Activated CD4-positive, alpha-beta T cell treated with anti-CD3 and anti-CD28 coated beads for 48 hours (primary cell): ENCODE data around the gene DYSF.

Experiments
- DNase-seq: peaks from one replicate; pipeline ENCODE4 v3.0.0-alpha.2; 2020

DYSF gene

GRCh38 chr2:71699428-71699827 is 246.1 kb downstream of the DYSF start:
- DNase-seq: no peak

GRCh38 chr2:71700041-71700657 is 246.8 kb downstream of the DYSF start:
- no peak for DNase-seq

- no peak for DNase-seq
Measured at GRCh38 chr2:71700658-71701397, 247.5 kb downstream of the DYSF start.

- no peak for DNase-seq
Measured at GRCh38 chr2:71702071-71702970, 249.0 kb downstream of the DYSF start.

- no peak for DNase-seq
Measured at GRCh38 chr2:71702971-71703898, 249.9 kb downstream of the DYSF start.

- DNase-seq: no peak
Measured at GRCh38 chr2:71704131-71704561, 250.8 kb downstream of the DYSF start.

GRCh38 chr2:71704688-71705087 is 251.3 kb downstream of the DYSF start:
- DNase-seq: no peak

- no peak for DNase-seq
Measured at GRCh38 chr2:71705171-71705960, 252.0 kb downstream of the DYSF start.

GRCh38 chr2:71706121-71706520 is 252.8 kb downstream of the DYSF start:
- DNase-seq: no peak

- no peak for DNase-seq
Measured at GRCh38 chr2:71706836-71707235, 253.5 kb downstream of the DYSF start.

- DNase-seq: no peak
Measured at GRCh38 chr2:71710367-71711132, 257.2 kb downstream of the DYSF start.

GRCh38 chr2:71711133-71711855 is 257.9 kb downstream of the DYSF start:
- DNase-seq: no peak

- no peak for DNase-seq
Measured at GRCh38 chr2:71712158-71712818, 258.9 kb downstream of the DYSF start.

GRCh38 chr2:71713581-71714580 is 260.5 kb downstream of the DYSF start:
- no peak for DNase-seq

- DNase-seq: no peak
Measured at GRCh38 chr2:71714601-71715240, 261.4 kb downstream of the DYSF start.

GRCh38 chr2:71715241-71715750 is 261.9 kb downstream of the DYSF start:
- no peak for DNase-seq

GRCh38 chr2:71715951-71716696 is 262.8 kb downstream of the DYSF start:
- DNase-seq: no peak
